HG02759 (cell line): ENCODE results near the gene CFAP54.

Experiments
- ATAC-seq: cut with Tn5 transposase; IDR thresholded peaks from one replicate; pipeline ENCODE4 v1.9.1; 2021; ENCODE audit warnings: mild to moderate bottlenecking, moderate library complexity; ENCODE audit not compliant: unreplicated experiment

Gene CFAP54

GRCh38 chr12:96729886-96730285, 240.5 kb downstream of the CFAP54 start:
- ATAC-seq, result no peak

GRCh38 chr12:96743606-96744005, 254.2 kb downstream of the CFAP54 start:
- ATAC-seq, result no peak

GRCh38 chr12:96749999-96750398, 260.6 kb downstream of the CFAP54 start:
- no peak for ATAC-seq

- no peak for ATAC-seq
Measured at GRCh38 chr12:96751626-96752025, 262.2 kb downstream of the CFAP54 start.

GRCh38 chr12:96752211-96752610, 262.8 kb downstream of the CFAP54 start:
- no peak for ATAC-seq

- ATAC-seq, result no peak
Measured at GRCh38 chr12:96766232-96766631, 276.9 kb downstream of the CFAP54 start.

- ATAC-seq, result no peak
Measured at GRCh38 chr12:96769400-96769799, 280.0 kb downstream of the CFAP54 start.

- no peak for ATAC-seq
Measured at GRCh38 chr12:96770219-96771102, 281.1 kb downstream of the CFAP54 start.

GRCh38 chr12:96773031-96773430, 283.7 kb downstream of the CFAP54 start:
- no peak for ATAC-seq

GRCh38 chr12:96774496-96775256, 285.3 kb downstream of the CFAP54 start:
- ATAC-seq, result no peak

- no peak for ATAC-seq
Measured at GRCh38 chr12:96776908-96777307, 287.5 kb downstream of the CFAP54 start.

GRCh38 chr12:96780330-96780729, 291.0 kb downstream of the CFAP54 start:
- no peak for ATAC-seq

- no peak for ATAC-seq
Measured at GRCh38 chr12:96786791-96787190, 297.4 kb downstream of the CFAP54 start.

GRCh38 chr12:96803969-96804368, 314.6 kb downstream of the CFAP54 start:
- no peak for ATAC-seq

GRCh38 chr12:96806272-96806671, 316.9 kb downstream of the CFAP54 start:
- no peak for ATAC-seq

GRCh38 chr12:96807741-96808140, 318.4 kb downstream of the CFAP54 start:
- ATAC-seq, result no peak

- no peak for ATAC-seq
Measured at GRCh38 chr12:96808587-96808986, 319.2 kb downstream of the CFAP54 start.

GRCh38 chr12:96809522-96809921, 320.1 kb downstream of the CFAP54 start:
- no peak for ATAC-seq

- ATAC-seq, result no peak
Measured at GRCh38 chr12:96810057-96810456, 320.7 kb downstream of the CFAP54 start.

GRCh38 chr12:96810477-96810876, 321.1 kb downstream of the CFAP54 start:
- no peak for ATAC-seq

GRCh38 chr12:96811083-96811482, 321.7 kb downstream of the CFAP54 start:
- no peak for ATAC-seq

GRCh38 chr12:96812153-96812552, 322.8 kb downstream of the CFAP54 start:
- ATAC-seq, result peak; percentile 54
